ENCODE data around the gene GIPC3.
A peak's percentile ranks its signal among the peaks of the same experiment; 100 is the strongest.

GIPC3 gene

DNA sequence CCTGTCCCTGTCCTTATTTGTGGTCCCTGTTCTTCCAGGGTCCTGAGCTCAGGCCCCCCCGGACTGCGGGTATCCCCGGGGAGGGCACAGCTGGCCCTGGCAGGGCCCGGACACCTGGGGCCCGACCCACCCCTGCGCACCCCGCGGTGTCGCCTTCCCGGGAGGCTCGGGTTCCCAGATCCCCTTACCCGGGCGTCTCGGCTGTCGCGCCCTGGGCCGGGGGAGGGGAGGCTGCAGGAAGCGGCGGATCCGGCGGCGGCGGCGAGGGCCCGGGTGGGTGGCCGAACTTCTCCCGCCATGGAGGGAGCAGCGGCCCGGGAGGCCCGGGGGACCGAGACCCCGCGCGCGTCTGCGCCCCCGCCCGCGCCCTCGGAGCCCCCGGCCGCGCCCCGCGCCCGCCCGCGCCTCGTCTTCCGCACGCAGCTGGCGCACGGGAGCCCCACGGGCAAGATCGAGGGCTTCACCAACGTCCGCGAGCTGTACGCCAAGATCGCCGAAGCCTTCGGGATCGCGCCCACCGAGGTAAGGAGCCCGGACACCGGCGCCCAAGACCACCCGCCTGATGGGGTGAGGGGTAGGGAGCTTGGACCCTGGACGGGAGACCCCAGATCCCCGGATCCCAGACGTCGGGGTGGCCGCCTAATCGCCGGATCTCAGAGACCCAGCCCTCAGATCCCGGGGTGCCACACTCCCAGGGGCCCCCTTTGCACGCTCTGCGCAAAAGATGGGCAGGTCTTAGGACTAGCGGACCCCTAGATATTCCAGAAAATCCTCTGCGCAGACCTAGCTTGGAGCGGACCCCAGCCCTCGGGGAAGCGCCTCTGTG, at the start of gene GIPC3:
TSS of gene GIPC3 (plus strand) at position 178 of the 826 bp plus-strand sequence. CDS start at position 298, 120 bp downstream.
- DNase-seq: no peak

- no peak for DNase-seq
Measured at GRCh38 chr19:3535563-3535965, 49.7 kb upstream of the GIPC3 start.

GRCh38 chr19:3535981-3536380, 49.3 kb upstream of the GIPC3 start:
- no peak for DNase-seq

DNA sequence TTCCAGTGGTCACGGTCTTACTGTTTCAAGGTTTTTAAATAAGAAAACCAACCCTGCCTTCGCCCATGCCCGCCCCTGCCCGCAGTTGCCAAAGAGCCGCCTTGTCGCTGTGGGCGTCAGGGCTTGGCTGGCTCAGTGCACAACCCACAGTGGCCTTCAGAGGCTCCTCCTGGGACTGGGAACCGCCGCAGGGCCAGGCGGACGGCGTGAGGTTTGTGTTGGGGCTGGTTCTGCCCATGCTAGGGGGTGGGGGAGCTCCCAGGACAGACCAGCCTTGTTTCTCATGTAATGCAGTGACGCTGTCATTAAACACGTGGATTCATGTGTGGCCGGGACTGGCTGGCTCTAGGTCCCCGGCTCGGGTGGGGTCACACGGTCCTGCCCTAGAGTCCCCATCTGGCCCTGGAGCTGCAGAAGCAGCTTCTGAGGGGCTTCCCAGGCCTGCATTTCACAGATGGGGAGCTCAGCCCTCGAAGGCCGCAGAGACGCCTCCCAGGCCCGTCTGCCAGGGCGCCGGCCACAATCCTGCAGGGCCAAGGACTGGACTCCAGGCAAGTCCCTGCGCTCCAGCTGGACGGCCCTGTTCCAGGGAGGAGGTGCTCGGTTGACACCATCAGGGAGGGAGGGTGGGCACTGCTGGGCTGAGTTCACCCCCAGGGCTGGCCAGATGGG, 48.7 kb upstream of the GIPC3 start:
- no peak for DNase-seq

- DNase-seq: no peak
Measured at GRCh38 chr19:3537101-3537437, 48.2 kb upstream of the GIPC3 start.

GRCh38 chr19:3537438-3538240, 47.6 kb upstream of the GIPC3 start:
- DNase-seq: no peak

GRCh38 chr19:3538258-3538929, 46.9 kb upstream of the GIPC3 start:
- DNase-seq: no peak

DNA sequence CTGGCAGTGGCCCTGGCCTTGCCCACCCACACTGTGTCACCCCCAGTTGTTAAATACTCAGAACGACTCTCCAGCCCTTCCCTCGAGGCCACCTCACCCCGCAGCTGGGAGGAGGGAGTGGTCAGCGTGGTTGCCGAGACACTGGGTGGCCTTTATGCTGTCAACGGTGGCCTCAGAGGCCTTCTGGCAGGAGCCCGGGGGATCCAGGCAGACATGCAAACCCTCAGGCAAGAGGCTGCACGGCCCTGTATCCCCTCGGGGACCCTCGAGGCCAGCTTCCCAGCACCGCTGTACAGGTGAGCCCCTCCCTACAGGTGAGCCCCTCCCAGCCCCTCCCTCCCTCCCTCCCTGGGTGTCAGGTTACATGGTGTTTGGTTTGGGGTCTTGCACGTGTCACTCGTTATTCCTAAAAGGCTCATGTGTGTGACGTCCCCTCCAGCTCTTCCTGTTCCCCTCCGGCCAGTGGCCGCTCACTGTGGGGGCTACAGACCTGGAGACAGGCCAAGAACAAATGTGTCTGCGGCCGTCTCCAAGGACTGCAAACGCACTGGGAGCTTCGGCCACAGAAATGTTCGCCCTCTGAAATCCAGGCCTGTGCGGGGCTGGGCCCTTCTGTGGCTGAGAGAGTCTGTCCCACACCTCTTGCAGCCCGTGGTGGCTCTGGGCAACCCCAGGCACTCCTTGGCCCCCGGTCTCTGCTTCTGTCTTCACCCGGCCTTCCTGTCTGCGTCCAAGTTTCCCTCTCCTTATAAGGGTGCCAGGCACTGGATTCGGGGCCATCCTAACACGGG, 46.1 kb upstream of the GIPC3 start, which contains the start of gene TEKTIP1:
TSS of gene TEKTIP1 (plus strand) at position 210 of the 791 bp plus-strand sequence. CDS start at position 214, 4 bp downstream.
- peak; percentile 37 for DNase-seq

DNA sequence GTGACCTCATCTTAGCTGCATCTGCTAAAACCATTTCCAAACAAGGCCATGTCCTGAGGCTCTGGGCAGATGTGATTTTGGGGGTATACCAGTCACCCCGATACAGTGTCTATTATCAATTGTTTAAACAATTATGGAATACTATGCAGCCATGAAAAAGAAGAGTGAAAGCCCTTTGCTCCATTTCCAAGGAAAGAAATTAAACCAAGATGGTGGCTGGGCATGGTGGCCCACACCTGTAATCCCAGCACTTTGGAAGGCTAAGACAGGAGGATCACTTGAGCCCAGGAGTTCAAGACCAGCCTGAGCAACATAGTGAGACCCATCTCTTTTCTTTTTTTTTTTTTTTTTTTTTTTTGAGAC, 45.5 kb upstream of the GIPC3 start:
- no peak for DNase-seq

- no peak for DNase-seq
Measured at GRCh38 chr19:3543150-3544057, 41.9 kb upstream of the GIPC3 start.

- DNase-seq: no peak
Measured at GRCh38 chr19:3544058-3544376, 41.3 kb upstream of the GIPC3 start.

DNA sequence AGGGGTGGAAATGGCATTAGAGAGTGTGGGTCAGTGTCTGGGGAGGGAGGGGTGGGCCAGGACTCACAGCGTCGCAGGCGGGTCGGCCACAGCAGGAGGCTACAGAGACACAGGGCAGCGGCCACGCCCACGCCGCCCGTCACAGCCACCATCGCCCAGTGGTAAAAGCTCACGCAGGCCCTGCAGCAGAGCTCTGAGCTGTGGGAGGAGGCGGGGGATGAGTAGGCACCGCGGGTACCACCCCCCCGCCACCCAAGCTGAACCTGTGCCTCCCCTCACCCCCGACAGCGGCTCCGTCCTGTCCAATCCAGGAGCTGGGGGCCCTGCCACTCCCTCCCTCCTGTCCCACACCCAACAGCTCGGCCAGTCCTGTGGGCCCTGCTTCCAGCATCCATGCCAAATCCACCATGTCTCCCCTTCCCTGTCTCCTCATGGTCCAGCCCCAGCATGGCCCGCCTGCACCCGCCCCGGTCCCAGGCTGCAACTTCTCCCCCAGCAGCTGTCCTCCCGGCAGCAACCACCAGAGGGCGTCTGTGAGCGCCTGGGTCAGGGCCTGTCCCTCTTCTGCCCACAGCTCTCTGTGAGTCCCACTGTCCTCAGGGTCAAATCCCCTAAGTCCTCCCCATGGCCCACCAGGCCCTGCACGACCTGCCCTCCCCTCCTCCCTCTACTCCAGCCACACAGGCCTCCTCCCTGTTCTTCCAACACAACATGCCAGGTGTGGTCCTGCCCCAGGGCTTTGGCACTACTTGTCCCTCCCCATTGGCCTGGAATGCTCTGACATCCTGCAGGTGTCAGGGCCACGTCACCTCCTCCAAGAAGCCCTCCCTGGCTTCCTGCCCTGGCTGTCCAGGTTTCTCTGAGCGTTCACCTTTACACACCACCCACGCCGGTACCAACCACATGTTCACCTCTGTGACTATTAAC, 40.3 kb upstream of the GIPC3 start:
- DNase-seq: no peak

DNA sequence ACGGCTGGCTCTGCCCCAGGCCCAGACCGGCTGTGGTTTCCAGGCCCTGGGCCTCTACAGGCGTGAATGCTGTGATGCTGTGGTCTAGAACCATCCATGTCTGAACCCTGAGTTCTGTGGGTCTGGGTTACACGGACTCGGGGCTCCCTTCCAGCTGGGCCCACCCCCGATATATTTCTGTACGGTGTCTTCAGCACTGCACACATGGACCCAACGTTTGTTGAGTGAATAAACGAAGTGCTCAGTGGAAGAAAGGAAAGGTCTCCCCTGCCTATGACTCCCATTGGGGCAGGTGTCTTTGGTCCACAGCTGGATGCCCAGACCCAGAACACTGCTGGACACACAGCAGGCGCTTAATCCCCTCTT, 39.6 kb upstream of the GIPC3 start:
- DNase-seq: no peak

GRCh38 chr19:3546119-3546518, 39.2 kb upstream of the GIPC3 start:
- no peak for DNase-seq

DNA sequence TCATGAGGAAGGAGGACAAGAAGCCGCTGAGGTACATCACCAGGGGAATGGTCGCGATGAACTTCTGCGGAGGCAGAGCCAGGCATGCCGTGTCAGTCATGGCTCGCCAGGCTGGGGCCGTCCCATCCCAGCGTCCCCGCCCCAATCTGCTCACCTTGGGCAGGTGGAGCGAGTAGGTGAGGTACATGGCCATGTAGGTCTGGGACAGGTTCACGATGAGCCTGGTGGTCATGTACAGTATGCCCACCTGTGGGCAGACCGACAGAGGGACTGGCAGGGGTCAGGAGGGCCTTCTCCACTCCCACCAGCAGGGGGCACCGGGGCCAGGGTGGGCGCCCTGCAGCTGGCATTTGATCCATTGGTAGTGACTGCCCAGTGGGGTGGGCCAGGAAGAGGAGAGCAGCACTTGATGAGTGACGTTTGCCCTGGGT, 38.0 kb upstream of the GIPC3 start:
- DNase-seq: no peak

GRCh38 chr19:3547767-3548282, 37.5 kb upstream of the GIPC3 start:
- DNase-seq: no peak

GRCh38 chr19:3548606-3549005, 36.7 kb upstream of the GIPC3 start:
- no peak for DNase-seq

GRCh38 chr19:3549816-3550215, 35.5 kb upstream of the GIPC3 start:
- no peak for DNase-seq

DNA sequence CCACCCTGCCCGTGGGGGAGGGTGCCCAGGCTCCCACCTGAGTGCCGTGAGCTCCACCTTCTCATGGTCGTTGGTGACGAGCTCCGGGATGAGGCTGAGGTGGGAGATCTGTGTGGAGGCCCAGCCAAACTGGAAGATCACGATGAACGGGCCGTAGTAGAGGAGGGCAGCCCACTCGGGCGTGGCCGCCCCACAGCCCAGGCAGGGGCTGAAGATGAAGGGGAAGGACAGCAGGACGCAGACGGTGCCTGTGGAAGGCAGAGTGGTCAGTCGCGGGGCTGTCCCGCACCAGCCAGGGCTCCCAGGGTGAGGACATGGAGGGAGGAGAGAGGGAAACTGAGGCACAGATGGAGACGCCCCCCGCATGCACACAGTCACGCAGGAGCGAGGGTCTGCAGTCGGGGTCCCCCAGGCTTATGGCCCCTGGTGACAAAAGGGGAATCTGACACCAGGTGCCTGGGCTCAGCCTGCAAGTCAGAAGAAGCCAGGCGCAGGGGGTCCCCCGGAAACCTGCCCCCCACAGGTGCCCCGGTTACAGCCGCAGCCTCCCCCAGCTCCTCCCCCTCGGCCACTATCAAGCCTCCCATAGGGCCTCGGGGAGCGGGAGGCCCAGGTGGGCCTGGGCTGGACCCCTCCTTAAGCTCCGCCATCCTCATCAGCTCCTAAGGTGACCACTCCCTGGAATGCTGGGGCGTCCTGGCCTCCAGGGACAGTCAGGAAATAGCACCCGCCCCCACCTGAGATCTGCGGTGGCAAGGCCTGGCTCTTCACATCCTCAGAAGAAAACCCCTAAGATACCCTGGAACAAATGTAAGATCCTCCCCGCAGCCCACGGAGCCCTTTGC, 34.1 kb upstream of the GIPC3 start:
- no peak for DNase-seq

Data from NCI-H2171 treated with DMSO at 0.1 percent for 48 hours (cell line).